Karpas-422 (cell line): ENCODE data around the gene POC1A. TPM values are rescaled to one million over a fixed set of nuclear protein-coding genes. Genes with fewer than 3 reads are reported as not detected.
A peak's percentile ranks its signal among the peaks of the same experiment; 100 is the strongest.

Source experiments
- DNase-seq: peaks from one replicate; pipeline ENCODE4 v3.0.0-alpha.2; 2015
- H2AFZ ChIP-seq: fragments of 200-600 bp; sonication (generic); 2 replicates; pipeline ENCODE4 v1.6.1; 2014; ENCODE audit warnings: antibody characterized with exemption, low read length, mixed read lengths
- H3K27ac ChIP-seq: fragments of 200-600 bp; sonication (generic); 2 replicates; pipeline ENCODE4 v1.5.1; 2014; ENCODE audit warnings: mild to moderate bottlenecking, low read length, moderate library complexity
- H3K27me3 ChIP-seq: fragments of 200-600 bp; sonication (generic); 2 replicates; pipeline ENCODE4 v1.6.1; 2014; ENCODE audit warnings: low read length, mixed read lengths
- H3K36me3 ChIP-seq: fragments of 200-600 bp; sonication (generic); 2 replicates; pipeline ENCODE4 v1.6.1; 2014; ENCODE audit warnings: low read length, mixed read lengths; ENCODE audit not compliant: insufficient read depth
- H3K4me1 ChIP-seq: fragments of 200-600 bp; sonication (generic); 2 replicates; pipeline ENCODE4 v1.6.1; 2014; ENCODE audit warnings: mild to moderate bottlenecking, low read length, mixed read lengths
- H3K4me2 ChIP-seq: fragments of 200-600 bp; sonication (generic); 2 replicates; pipeline ENCODE4 v1.6.1; 2014; ENCODE audit warnings: low read length, low read depth, mild to moderate bottlenecking; ENCODE audit not compliant: poor library complexity, severe bottlenecking
- H3K4me3 ChIP-seq: fragments of 200-600 bp; sonication (generic); 2 replicates; pipeline ENCODE4 v1.5.1; 2014; ENCODE audit warnings: mild to moderate bottlenecking, antibody characterized with exemption, low read length, mixed read lengths
- H3K79me2 ChIP-seq: fragments of 200-600 bp; sonication (generic); 2 replicates; pipeline ENCODE4 v1.6.1; 2014; ENCODE audit warnings: mild to moderate bottlenecking, low read length, mixed read lengths
- H3K9ac ChIP-seq: fragments of 200-600 bp; sonication (generic); 2 replicates; pipeline ENCODE4 v1.6.0; 2014; ENCODE audit warnings: low read length
- H3K9me2 ChIP-seq: fragments of 200-600 bp; sonication (generic), shearing (Covaris generic); replicated peaks from 2 replicates; pipeline ENCODE4 v1.6.0; 2014; ENCODE audit warnings: mild to moderate bottlenecking, low read length, moderate library complexity; ENCODE audit not compliant: insufficient read depth
- H3K9me3 ChIP-seq: fragments of 300-700, 200-600 bp; sonication (generic); 2 replicates; pipeline ENCODE4 v1.6.1; 2014; ENCODE audit warnings: low read length, mixed read lengths
- H4K20me1 ChIP-seq: fragments of 200-600 bp; sonication (generic); 2 replicates; pipeline ENCODE4 v1.6.1; 2014; ENCODE audit warnings: mild to moderate bottlenecking, antibody characterized with exemption, low read length, low read depth; ENCODE audit not compliant: insufficient read depth
- total RNA-seq: library from RNA; depleted of rRNA; stranded (reverse); fragments of >200 nt; shearing (Covaris generic); gene quantifications from 2 replicates; pipeline ENCODE4 v1.2.3, GENCODE V29; 2014; ENCODE audit warnings: low replicate concordance

The POC1A gene
- total RNA-seq, 1 experiment from 2014 or later: 12.7 TPM

DNA sequence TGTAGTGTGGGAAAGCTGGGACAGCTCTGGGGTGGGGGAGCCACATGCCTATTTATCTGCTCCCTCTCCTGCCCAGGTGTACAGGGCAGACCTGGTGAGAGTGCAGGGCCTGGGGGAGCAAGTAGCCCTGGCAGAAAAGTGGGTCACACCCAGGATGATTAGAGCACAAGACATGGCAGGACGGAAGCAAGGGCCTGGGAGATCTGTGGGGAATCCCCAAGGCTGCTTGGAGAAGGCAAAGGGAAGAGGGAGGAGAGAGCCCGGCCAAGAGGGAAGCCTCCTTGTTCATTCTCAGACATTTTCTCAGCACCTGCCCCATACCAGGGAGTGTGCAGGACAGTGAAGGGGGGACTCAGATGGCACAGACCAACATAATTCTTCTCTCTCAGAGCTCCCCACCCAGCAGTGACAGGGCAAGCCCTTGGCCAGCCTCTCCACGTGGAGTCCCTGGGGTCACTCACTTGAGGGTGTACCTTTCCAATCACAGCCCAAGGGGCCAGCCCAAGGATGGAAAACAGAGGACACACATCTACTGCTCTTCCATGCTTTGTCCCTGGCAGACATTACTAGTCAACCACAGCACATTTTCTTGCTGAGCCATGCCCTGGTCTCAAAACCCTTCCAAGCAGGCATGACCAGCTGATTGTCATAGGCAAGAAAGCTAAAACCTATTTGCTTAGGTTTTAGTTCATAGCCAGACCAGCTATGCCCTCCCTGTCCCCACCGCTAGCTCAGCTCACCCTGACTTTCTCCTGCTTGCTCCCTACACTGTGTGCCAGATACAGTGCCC is 92.9 kb downstream of the POC1A start:
- H3K27me3 ChIP-seq: no peaks in the 10 kb centered on the region
- no peak overlapping the region for H3K4me3 ChIP-seq
- H3K9me3 ChIP-seq: no peaks in the 10 kb centered on the region
- H3K9me2 ChIP-seq: no peaks in the 10 kb centered on the region
- no peak for DNase-seq
- H4K20me1 ChIP-seq: no peaks in the 10 kb centered on the region; the same call in 1 of the 2 replicates
- H3K4me2 ChIP-seq: no peak overlapping the region
- H3K27ac ChIP-seq: no peak overlapping the region
- no peak overlapping the region for H2AFZ ChIP-seq
- peaks cover 25% of the 10 kb centered on the region for H3K4me1 ChIP-seq
- no peaks in the 10 kb centered on the region for H3K36me3 ChIP-seq
- H3K9ac ChIP-seq: no peak overlapping the region
- H3K79me2 ChIP-seq: no peaks in the 10 kb centered on the region

DNA sequence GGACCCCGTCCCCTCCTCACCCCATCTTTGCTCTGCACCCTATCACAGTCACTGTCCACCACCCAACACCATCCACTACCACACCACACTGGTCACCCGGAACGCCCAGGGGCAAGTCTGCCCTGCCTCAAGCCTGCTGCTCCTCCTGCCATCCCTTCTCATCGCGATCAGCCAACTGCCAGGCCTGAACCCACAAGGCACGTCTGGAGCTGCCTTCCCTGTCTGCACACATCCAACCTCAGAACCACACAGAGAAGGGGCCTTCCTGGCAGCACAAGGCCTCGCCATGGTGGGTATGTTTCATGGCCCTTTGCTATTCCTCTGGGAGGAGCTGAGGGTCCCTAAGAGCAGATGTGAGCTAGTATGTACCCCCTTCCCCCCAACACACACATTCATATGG is 94.4 kb downstream of the POC1A start:
- H3K27me3 ChIP-seq: no peaks in the 10 kb centered on the region
- peaks cover 30% of the 10 kb centered on the region for H3K4me1 ChIP-seq
- no peak overlapping the region for H3K4me3 ChIP-seq
- H3K79me2 ChIP-seq: peaks cover 10% of the 10 kb centered on the region
- H2AFZ ChIP-seq: no peak overlapping the region
- H3K9ac ChIP-seq: no peak overlapping the region
- no peaks in the 10 kb centered on the region; the same call in 1 of the 2 replicates for H4K20me1 ChIP-seq
- H3K4me2 ChIP-seq: no peak overlapping the region
- no peaks in the 10 kb centered on the region for H3K9me2 ChIP-seq
- no peak overlapping the region for H3K27ac ChIP-seq
- H3K36me3 ChIP-seq: no peaks in the 10 kb centered on the region
- DNase-seq: no peak
- H3K9me3 ChIP-seq: no peaks in the 10 kb centered on the region

DNA sequence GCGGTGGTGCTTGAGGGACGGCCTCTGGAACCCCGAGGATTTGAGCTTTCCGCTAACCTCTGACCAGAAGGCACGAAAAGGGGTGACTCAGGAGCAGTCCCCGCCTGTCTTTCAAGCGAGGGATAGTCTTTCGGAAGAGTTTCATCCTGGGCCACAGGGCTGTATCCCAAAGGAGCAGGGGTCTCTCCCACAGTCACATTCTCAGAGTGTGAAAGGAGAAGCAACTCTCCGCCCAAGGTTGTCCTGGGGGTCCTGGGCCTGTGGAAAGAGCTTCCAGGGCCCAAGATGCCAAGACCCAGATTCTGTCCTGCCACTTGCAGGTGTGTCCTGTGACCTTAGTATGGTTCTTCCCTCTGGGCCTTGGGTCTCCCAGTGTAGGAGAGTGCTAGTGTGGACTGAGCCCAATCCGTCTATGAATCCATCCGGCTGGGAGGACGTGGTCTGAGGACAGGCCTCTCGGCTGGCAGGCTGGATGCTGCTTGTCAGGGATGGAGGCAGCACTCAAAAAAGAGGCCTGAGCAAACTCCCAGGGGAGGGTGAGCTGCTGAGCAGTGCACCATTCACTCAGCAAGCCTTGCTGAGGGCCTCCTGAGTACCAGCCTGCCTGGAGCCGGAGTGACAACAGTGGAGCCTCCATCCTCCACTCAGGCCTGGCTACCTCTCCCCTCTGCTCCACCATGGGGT is 96.3 kb downstream of the POC1A start:
- H3K4me2 ChIP-seq: peak overlapping the region; percentile 62
- peak overlapping the region; percentile 48 for H3K9ac ChIP-seq
- peak overlapping the region; percentile 56 for H3K4me3 ChIP-seq
- H3K27ac ChIP-seq: no peak overlapping the region
- 0 out of 2 replicates have a peak overlapping the region, but pooled peaks have one; percentile 32 for H2AFZ ChIP-seq
- H3K9me3 ChIP-seq: no peaks in the 10 kb centered on the region
- peaks cover 16% of the 10 kb centered on the region for H3K79me2 ChIP-seq
- H3K27me3 ChIP-seq: no peaks in the 10 kb centered on the region
- H3K36me3 ChIP-seq: no peaks in the 10 kb centered on the region
- peaks cover 48% of the 10 kb centered on the region for H3K4me1 ChIP-seq
- peaks cover 9% of the 10 kb centered on the region; the same call in 1 of the 2 replicates for H4K20me1 ChIP-seq
- DNase-seq: peak; percentile 71
- H3K9me2 ChIP-seq: no peaks in the 10 kb centered on the region

DNA sequence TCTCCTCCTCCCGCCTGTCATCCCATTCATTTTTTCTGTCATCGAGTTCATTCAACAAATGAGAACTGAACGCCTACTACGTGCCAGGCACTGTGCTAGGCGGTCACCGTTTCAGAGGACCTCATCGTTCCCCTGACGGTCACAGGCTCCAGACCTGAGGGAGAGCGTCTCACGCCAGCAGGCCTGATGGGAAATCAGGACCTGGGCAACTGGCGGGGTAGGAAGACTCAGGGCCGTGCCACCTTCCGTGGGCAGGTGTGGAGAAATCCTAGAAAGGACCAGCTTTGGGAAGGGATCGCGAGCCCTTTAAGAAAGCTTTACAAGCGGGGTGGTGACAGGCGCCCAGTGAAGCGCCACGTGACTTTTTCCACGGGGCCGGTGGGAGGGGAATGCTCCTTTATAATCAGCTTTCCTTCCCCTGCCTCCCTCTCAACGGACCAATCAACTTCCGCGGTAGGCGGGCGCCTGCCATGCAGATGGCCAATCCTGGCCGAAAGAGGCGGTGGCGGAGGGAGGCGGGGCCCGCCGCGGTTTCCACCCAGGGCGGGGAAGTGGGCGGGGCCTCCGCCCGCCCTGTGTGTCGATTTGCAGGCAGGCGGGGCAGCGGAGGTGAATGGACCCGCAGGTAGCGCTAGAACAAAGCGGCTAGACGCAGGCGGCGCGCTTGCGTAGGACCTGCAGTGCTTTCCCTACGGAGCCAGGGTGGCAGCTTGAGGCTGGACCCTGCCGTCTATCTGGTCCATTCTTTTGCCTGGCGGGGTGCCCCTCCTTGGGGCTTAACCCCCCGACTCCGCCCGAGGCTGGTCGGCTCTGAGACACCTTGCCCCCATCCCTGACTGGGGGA is 97.0 kb downstream of the POC1A start:
- peak overlapping the region; percentile 77 for H3K4me3 ChIP-seq
- H3K36me3 ChIP-seq: no peaks in the 10 kb centered on the region
- H3K27me3 ChIP-seq: no peaks in the 10 kb centered on the region
- peak overlapping the region; percentile 79 for H2AFZ ChIP-seq
- peaks cover 48% of the 10 kb centered on the region for H3K4me1 ChIP-seq
- no peaks in the 10 kb centered on the region for H3K9me3 ChIP-seq
- peaks cover 16% of the 10 kb centered on the region for H3K79me2 ChIP-seq
- peak overlapping the region; percentile 81 for H3K9ac ChIP-seq
- peak overlapping the region; percentile 43; the same call in 1 of the 2 replicates for H3K27ac ChIP-seq
- DNase-seq: peak; percentile 99
- no peaks in the 10 kb centered on the region for H3K9me2 ChIP-seq
- H3K4me2 ChIP-seq: peak overlapping the region; percentile 86
- peaks cover 9% of the 10 kb centered on the region; the same call in 1 of the 2 replicates for H4K20me1 ChIP-seq

DNA sequence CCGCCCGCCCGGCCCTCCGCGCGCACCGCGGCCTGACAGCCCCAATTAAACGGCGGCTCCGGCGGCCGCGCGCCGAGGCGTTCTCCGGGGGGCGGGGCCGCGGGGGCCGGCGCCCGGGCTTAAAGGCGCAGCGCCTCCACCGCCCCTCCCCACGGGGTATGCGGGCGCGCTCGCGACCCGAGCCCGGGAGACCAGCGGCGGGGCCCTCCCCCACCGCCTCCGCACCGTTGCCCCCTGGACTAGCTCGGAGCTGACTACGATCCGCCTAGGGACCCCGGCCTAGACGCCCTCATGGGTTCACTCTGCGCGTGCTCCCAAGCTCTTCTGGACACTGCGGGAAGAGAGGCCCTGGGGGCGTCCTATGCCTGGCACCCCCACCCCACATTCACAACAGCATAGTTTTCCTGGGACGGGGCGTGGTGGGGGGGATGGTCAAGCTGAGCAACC is 97.7 kb downstream of the POC1A start, which contains the start of gene DUSP7:
TSS of gene DUSP7 (minus strand) at position 51 of the 447 bp plus-strand sequence. CDS start 205 bp downstream, outside the sequence.
- Histone ChIP-seq H2AFZ (peak within 1 kb of the TSS; percentile 79), H3K9ac (peak within 1 kb of the TSS; percentile 93), H3K27ac (peak within 1 kb of the TSS; percentile 54), H3K4me1 (peaks cover 47% of the 10 kb centered on the region), H3K9me2 (no peaks in the 10 kb centered on the region), H4K20me1 (peaks cover 9% of the 10 kb centered on the region; the same call in 1 of the 2 replicates), H3K4me2 (peak within 1 kb of the TSS; percentile 97), H3K27me3 (no peaks in the 10 kb centered on the region), H3K9me3 (no peaks in the 10 kb centered on the region), H3K4me3 (peak within 1 kb of the TSS; percentile 85), H3K79me2 (peaks cover 16% of the 10 kb centered on the region), H3K36me3 (no peaks in the 10 kb centered on the region)
- peak; percentile 89 for DNase-seq

DNA sequence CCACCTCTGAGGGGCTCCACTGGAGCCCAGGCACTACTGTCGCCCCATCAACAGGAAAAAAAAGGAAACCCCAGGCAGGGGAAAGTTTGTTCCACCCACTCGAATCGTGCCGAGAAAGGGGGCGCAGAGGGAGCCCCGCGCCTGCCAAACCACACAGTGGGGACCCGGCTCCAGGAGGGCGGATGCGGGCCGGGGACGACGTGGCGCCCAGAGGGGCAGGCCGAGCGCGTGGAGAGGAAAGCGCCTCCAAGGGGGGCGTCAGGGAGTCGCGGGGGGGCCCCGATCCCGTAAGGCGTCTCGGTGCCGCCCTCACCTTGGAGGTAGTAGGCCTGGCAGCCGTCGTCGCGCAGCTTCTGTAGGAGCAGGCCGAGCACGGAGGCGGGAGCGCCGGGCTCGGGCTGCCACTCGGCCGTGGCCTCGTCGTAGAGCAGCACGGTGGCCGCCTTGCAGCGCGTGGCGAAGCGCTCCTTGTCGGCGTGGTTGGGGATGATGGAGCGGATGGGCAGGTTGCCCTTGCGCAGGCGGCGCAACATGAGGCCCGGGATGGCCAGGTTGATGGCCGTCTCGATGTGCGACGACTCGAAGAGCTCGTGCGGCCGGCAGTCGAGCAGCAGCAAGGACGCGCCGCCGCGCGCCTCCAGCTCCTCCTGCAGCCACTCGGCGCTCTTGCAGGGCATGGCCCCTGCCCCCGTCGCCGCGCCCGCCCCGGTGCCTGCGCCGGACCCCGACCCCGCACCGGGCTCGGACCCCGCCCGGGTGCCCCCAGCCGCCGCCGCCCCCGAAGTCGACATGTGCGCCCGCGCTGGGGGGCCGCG is 98.5 kb downstream of the POC1A start:
- Histone ChIP-seq H2AFZ (0 out of 2 replicates have a peak overlapping the region, but pooled peaks have one; percentile 33), H3K4me2 (peak overlapping the region; percentile 97), H3K4me3 (peak overlapping the region; percentile 85), H3K9me2 (no peaks in the 10 kb centered on the region), H3K79me2 (peaks cover 16% of the 10 kb centered on the region), H4K20me1 (peaks cover 9% of the 10 kb centered on the region; the same call in 1 of the 2 replicates), H3K27ac (peak overlapping the region; percentile 54), H3K4me1 (peaks cover 47% of the 10 kb centered on the region), H3K9ac (peak overlapping the region; percentile 93), H3K9me3 (no peaks in the 10 kb centered on the region), H3K36me3 (no peaks in the 10 kb centered on the region; the same call in 1 of the 2 replicates), H3K27me3 (no peaks in the 10 kb centered on the region)
- peak; percentile 84 for DNase-seq
